Measurements from ENCODE around the gene SLC4A2. TPM values are rescaled to one million over a fixed set of nuclear protein-coding genes. Genes with fewer than 3 reads are reported as not detected.

Gene SLC4A2
- total and polyA plus RNA-seq, 9 donors = 41.0 to 78.1 (median 64.6) TPM

GRCh38 chr7:151123158-151123821 is 63.9 kb downstream of the SLC4A2 start:
- WGBS (ENCODE audit: insufficient coverage) = 82% methylated on average over 39 of the region's 50 CpGs
- peaks cover 72% of the 10 kb centered on the region for H3K36me3 ChIP-seq (ENCODE audit: control insufficient read depth, insufficient read depth, low read length)

GRCh38 chr7:151123822-151124464 is 64.6 kb downstream of the SLC4A2 start:
- H3K27me3 ChIP-seq (ENCODE audit: control insufficient read depth, insufficient read depth, low read length) = no peaks in the 10 kb centered on the region
- H3K4me1 ChIP-seq (ENCODE audit: control insufficient read depth, insufficient read depth, low read length) = peaks cover 44% of the 10 kb centered on the region
- peaks cover 72% of the 10 kb centered on the region for H3K36me3 ChIP-seq (ENCODE audit: control insufficient read depth, insufficient read depth, low read length)
- 45% methylated on average over 11 of the region's 24 CpGs for WGBS (ENCODE audit: insufficient coverage)
- DNase-seq = peak; percentile 86
- no peak overlapping the region for H3K27ac ChIP-seq (ENCODE audit: low read length)
- H3K9me3 ChIP-seq (replicated peaks; ENCODE audit: control insufficient read depth, low read depth, low read length) = no peaks in the 10 kb centered on the region
- H3K4me3 ChIP-seq (ENCODE audit: low read length) = no peak overlapping the region

More at GRCh38 chr7:151123158-151123821, 63.9 kb downstream of the SLC4A2 start:
- Histone ChIP-seq H3K27me3 (ENCODE audit: control insufficient read depth, insufficient read depth, low read length) (no peaks in the 10 kb centered on the region), H3K27ac (ENCODE audit: low read length) (no peak overlapping the region), H3K4me1 (ENCODE audit: control insufficient read depth, insufficient read depth, low read length) (peaks cover 37% of the 10 kb centered on the region), H3K9me3 (replicated peaks; ENCODE audit: control insufficient read depth, low read depth, low read length) (no peaks in the 10 kb centered on the region), H3K4me3 (ENCODE audit: low read length) (no peak overlapping the region)
- DNase-seq = no peak

- Histone ChIP-seq H3K9me3 (replicated peaks; ENCODE audit: control insufficient read depth, low read depth, low read length) (no peaks in the 10 kb centered on the region), H3K36me3 (ENCODE audit: control insufficient read depth, insufficient read depth, low read length) (peaks cover 73% of the 10 kb centered on the region), H3K4me3 (ENCODE audit: low read length) (no peak overlapping the region), H3K27me3 (ENCODE audit: control insufficient read depth, insufficient read depth, low read length) (no peaks in the 10 kb centered on the region), H3K4me1 (ENCODE audit: control insufficient read depth, insufficient read depth, low read length) (peaks cover 49% of the 10 kb centered on the region), H3K27ac (ENCODE audit: low read length) (no peak overlapping the region)
- DNase-seq = no peak
- WGBS (ENCODE audit: insufficient coverage) = 86% methylated on average over 6 of the region's 7 CpGs
Observed at GRCh38 chr7:151124481-151124880, 65.1 kb downstream of the SLC4A2 start.

GRCh38 chr7:151124899-151125399 is 65.6 kb downstream of the SLC4A2 start:
- no peaks in the 10 kb centered on the region for H3K27me3 ChIP-seq (ENCODE audit: control insufficient read depth, insufficient read depth, low read length)
- no peak for DNase-seq
- no peak overlapping the region for H3K4me3 ChIP-seq (ENCODE audit: low read length)
- no peaks in the 10 kb centered on the region for H3K9me3 ChIP-seq (replicated peaks; ENCODE audit: control insufficient read depth, low read depth, low read length)
- peaks cover 73% of the 10 kb centered on the region for H3K36me3 ChIP-seq (ENCODE audit: control insufficient read depth, insufficient read depth, low read length)
- peaks cover 54% of the 10 kb centered on the region for H3K4me1 ChIP-seq (ENCODE audit: control insufficient read depth, insufficient read depth, low read length)
- 0% methylated on average over 1 of the region's 14 CpGs for WGBS (ENCODE audit: insufficient coverage)
- H3K27ac ChIP-seq (ENCODE audit: low read length) = no peak overlapping the region

GRCh38 chr7:151125470-151125845 is 66.1 kb downstream of the SLC4A2 start:
- H3K27ac ChIP-seq (ENCODE audit: low read length) = peak overlapping the region; percentile 42
- H3K27me3 ChIP-seq (ENCODE audit: control insufficient read depth, insufficient read depth, low read length) = no peaks in the 10 kb centered on the region
- peak overlapping the region; percentile 47 for H3K4me3 ChIP-seq (ENCODE audit: low read length)
- peaks cover 73% of the 10 kb centered on the region for H3K36me3 ChIP-seq (ENCODE audit: control insufficient read depth, insufficient read depth, low read length)
- DNase-seq = peak; percentile 64
- peaks cover 59% of the 10 kb centered on the region for H3K4me1 ChIP-seq (ENCODE audit: control insufficient read depth, insufficient read depth, low read length)
- H3K9me3 ChIP-seq (replicated peaks; ENCODE audit: control insufficient read depth, low read depth, low read length) = no peaks in the 10 kb centered on the region
- WGBS (ENCODE audit: insufficient coverage) = 11% methylated on average over 22 of the region's 22 CpGs

- Histone ChIP-seq H3K27ac (ENCODE audit: low read length) (peak overlapping the region; percentile 59), H3K4me3 (ENCODE audit: low read length) (peak overlapping the region; percentile 47), H3K4me1 (ENCODE audit: control insufficient read depth, insufficient read depth, low read length) (peaks cover 64% of the 10 kb centered on the region), H3K27me3 (ENCODE audit: control insufficient read depth, insufficient read depth, low read length) (no peaks in the 10 kb centered on the region), H3K36me3 (ENCODE audit: control insufficient read depth, insufficient read depth, low read length) (peaks cover 73% of the 10 kb centered on the region), H3K9me3 (replicated peaks; ENCODE audit: control insufficient read depth, low read depth, low read length) (no peaks in the 10 kb centered on the region)
- WGBS (ENCODE audit: insufficient coverage) = 10% methylated on average over 30 of the region's 58 CpGs
- DNase-seq = peak; percentile 57
Observed at GRCh38 chr7:151125846-151126481, 66.6 kb downstream of the SLC4A2 start.

Other genes starting within 250 kb of the SLC4A2 start
- gene AOC1, start 207.1 kb upstream of the SLC4A2 start, total RNA-seq = 0.04 TPM
- gene AOC1, start 207.1 kb upstream of the SLC4A2 start, polyA plus RNA-seq (ENCODE audit: insufficient read depth in 1 of 8, insufficient read length in 8 of 8, low replicate concordance in 1 of 8) = 1 to 10 TPM in 2 of 8 donors, under 1 TPM in 3, not detected in 3; 0.13 to 6.1 (median 0.27) TPM
- gene KCNH2, start 81.3 kb upstream of the SLC4A2 start, total RNA-seq = 9.7 TPM
- 10 to 100 TPM; 14.4 to 26.9 (median 20.2) TPM for gene KCNH2, start 81.3 kb upstream of the SLC4A2 start, polyA plus RNA-seq (ENCODE audit: insufficient read depth in 1 of 8, insufficient read length in 8 of 8, low replicate concordance in 1 of 8)
- 4.9 TPM for gene NOS3, start 68.6 kb upstream of the SLC4A2 start, total RNA-seq
- gene NOS3, start 68.6 kb upstream of the SLC4A2 start, polyA plus RNA-seq (ENCODE audit: insufficient read depth in 1 of 8, insufficient read length in 8 of 8, low replicate concordance in 1 of 8) = 1 to 10 TPM; 5.0 to 8.9 (median 7.0) TPM
- 0.22 TPM for gene ATG9B, start 35.1 kb upstream of the SLC4A2 start, total RNA-seq
- gene ATG9B, start 35.1 kb upstream of the SLC4A2 start, polyA plus RNA-seq (ENCODE audit: insufficient read depth in 1 of 8, insufficient read length in 8 of 8, low replicate concordance in 1 of 8) = 1 to 10 TPM in 6 of 8 donors, under 1 TPM in 2; 0.92 to 3.0 (median 1.4) TPM
- gene ABCB8, start 31.1 kb upstream of the SLC4A2 start, total RNA-seq = 13.4 TPM
- 10 to 100 TPM; 12.8 to 26.5 (median 19.2) TPM for gene ABCB8, start 31.1 kb upstream of the SLC4A2 start, polyA plus RNA-seq (ENCODE audit: insufficient read depth in 1 of 8, insufficient read length in 8 of 8, low replicate concordance in 1 of 8)
- gene ASIC3, start 11.1 kb upstream of the SLC4A2 start, total RNA-seq = 1.3 TPM
- gene ASIC3, start 11.1 kb upstream of the SLC4A2 start, polyA plus RNA-seq (ENCODE audit: insufficient read depth in 1 of 8, insufficient read length in 8 of 8, low replicate concordance in 1 of 8) = 1 to 10 TPM; 2.0 to 9.2 (median 4.6) TPM
- 10.2 TPM for gene CDK5, start 1.7 kb upstream of the SLC4A2 start, total RNA-seq
- gene CDK5, start 1.7 kb upstream of the SLC4A2 start, polyA plus RNA-seq (ENCODE audit: insufficient read depth in 1 of 8, insufficient read length in 8 of 8, low replicate concordance in 1 of 8) = 10 to 100 TPM in 5 of 8 donors, 1 to 10 TPM in 3; 8.2 to 12.2 (median 10.2) TPM
- gene FASTK, start 21.2 kb downstream of the SLC4A2 start, total RNA-seq = 65.2 TPM
- gene FASTK, start 21.2 kb downstream of the SLC4A2 start, polyA plus RNA-seq (ENCODE audit: insufficient read depth in 1 of 8, insufficient read length in 8 of 8, low replicate concordance in 1 of 8) = 10 to 100 TPM; 74.3 to 90.1 (median 84.2) TPM
- 19.0 TPM for gene TMUB1, start 23.9 kb downstream of the SLC4A2 start, total RNA-seq
- gene TMUB1, start 23.9 kb downstream of the SLC4A2 start, polyA plus RNA-seq (ENCODE audit: insufficient read depth in 1 of 8, insufficient read length in 8 of 8, low replicate concordance in 1 of 8) = 10 to 100 TPM; 29.8 to 51.2 (median 35.9) TPM
- 37.0 TPM for gene AGAP3, start 26.9 kb downstream of the SLC4A2 start, total RNA-seq
- gene AGAP3, start 26.9 kb downstream of the SLC4A2 start, polyA plus RNA-seq (ENCODE audit: insufficient read depth in 1 of 8, insufficient read length in 8 of 8, low replicate concordance in 1 of 8) = 10 to 100 TPM; 64.5 to 95.4 (median 76.3) TPM
- gene GBX1, start 108.1 kb downstream of the SLC4A2 start, total RNA-seq = 0.44 TPM
- 1 to 10 TPM in 5 of 8 donors, under 1 TPM in 3; 0.59 to 2.5 (median 1.5) TPM for gene GBX1, start 108.1 kb downstream of the SLC4A2 start, polyA plus RNA-seq (ENCODE audit: insufficient read depth in 1 of 8, insufficient read length in 8 of 8, low replicate concordance in 1 of 8)
- 3.1 TPM for gene ASB10, start 127.7 kb downstream of the SLC4A2 start, total RNA-seq
- 1 to 10 TPM; 1.3 to 5.7 (median 3.0) TPM for gene ASB10, start 127.7 kb downstream of the SLC4A2 start, polyA plus RNA-seq (ENCODE audit: insufficient read depth in 1 of 8, insufficient read length in 8 of 8, low replicate concordance in 1 of 8)
- gene H2BK1, start 150.9 kb downstream of the SLC4A2 start, total RNA-seq = not detected
- not detected for gene H2BK1, start 150.9 kb downstream of the SLC4A2 start, polyA plus RNA-seq (ENCODE audit: insufficient read depth in 1 of 8, insufficient read length in 8 of 8, low replicate concordance in 1 of 8)
- gene ABCF2, start 167.6 kb downstream of the SLC4A2 start, total RNA-seq = 18.5 TPM
- 10 to 100 TPM; 17.3 to 21.1 (median 18.5) TPM for gene ABCF2, start 167.6 kb downstream of the SLC4A2 start, polyA plus RNA-seq (ENCODE audit: insufficient read depth in 1 of 8, insufficient read length in 8 of 8, low replicate concordance in 1 of 8)
- 21.9 TPM for gene CHPF2, start 172.9 kb downstream of the SLC4A2 start, total RNA-seq
- 10 to 100 TPM; 20.1 to 32.6 (median 23.4) TPM for gene CHPF2, start 172.9 kb downstream of the SLC4A2 start, polyA plus RNA-seq (ENCODE audit: insufficient read depth in 1 of 8, insufficient read length in 8 of 8, low replicate concordance in 1 of 8)
- gene SMARCD3, start 189.1 kb downstream of the SLC4A2 start, total RNA-seq = 106 TPM
- gene SMARCD3, start 189.1 kb downstream of the SLC4A2 start, polyA plus RNA-seq (ENCODE audit: insufficient read depth in 1 of 8, insufficient read length in 8 of 8, low replicate concordance in 1 of 8) = 100 to 1,000 TPM; 109 to 180 (median 151) TPM

All from muscle of leg (tissue), 11 donors.